Calu3 (cell line): ENCODE measurements around the gene TMEM138. TPM values are rescaled to one million over a fixed set of nuclear protein-coding genes. Genes with fewer than 3 reads are reported as not detected.
"Not testable (repeated sequence)": the region's sequence is repeated elsewhere in the genome, so short reads cannot be mapped to it uniquely, and the experiment has no call there.

Experiments
- BruUV-seq: library from RNA; stranded (reverse); fragments of 400-500 nt; replicated peaks from 2 replicates; lab custom pipeline; 2021; lab: Mats Ljungman, UMichigan
- CTCF ChIA-PET: fragments of 300-600 bp; sonication (Branson Sonifier 250); formaldehyde crosslinking; loops from one replicate; lab custom pipeline; 2022; ENCODE audit warnings: antibody characterized with exemption; lab: Charles Lee
- DNase-seq: peaks from one replicate; pipeline ENCODE4 v3.0.0; 2022
- H3K27ac Mint-ChIP-seq: one replicate; pipeline ENCODE4 v1.8.0; 2022; ENCODE audit warnings: mixed read lengths; ENCODE audit not compliant: unreplicated experiment
- H3K27me3 Mint-ChIP-seq: one replicate; pipeline ENCODE4 v1.8.0; 2022; ENCODE audit warnings: mixed read lengths; ENCODE audit not compliant: unreplicated experiment
- H3K36me3 Mint-ChIP-seq: one replicate; pipeline ENCODE4 v1.8.0; 2022; ENCODE audit warnings: mild to moderate bottlenecking, moderate library complexity, mixed read lengths; ENCODE audit not compliant: insufficient read depth, unreplicated experiment
- H3K4me1 Mint-ChIP-seq: one replicate; pipeline ENCODE4 v1.8.0; 2022; ENCODE audit warnings: mild to moderate bottlenecking, low read depth, mixed read lengths; ENCODE audit not compliant: unreplicated experiment
- H3K4me3 Mint-ChIP-seq: one replicate; pipeline ENCODE4 v1.8.0; 2022; ENCODE audit warnings: mild to moderate bottlenecking, low read depth, moderate library complexity, mixed read lengths; ENCODE audit not compliant: unreplicated experiment
- H3K9me3 Mint-ChIP-seq: one replicate; pipeline ENCODE4 v1.8.0; 2022; ENCODE audit warnings: low read depth, mixed read lengths; ENCODE audit not compliant: unreplicated experiment
- CTCF ChIP-seq: fragments of 200-600 bp; IDR thresholded peaks from one replicate; pipeline ENCODE4 v1.8.0; 2022; ENCODE audit warnings: antibody characterized with exemption; ENCODE audit not compliant: unreplicated experiment
- intact Hi-C: fragments of 100-400 bp; cut with micrococcal nuclease; formaldehyde crosslinking; loops from one replicate; pipeline ENCODE4 v1.10.0; 2022; ENCODE audit not compliant: unreplicated experiment
- total RNA-seq: library from RNA; stranded (reverse); gene quantifications from 2 replicates; pipeline ENCODE4 v1.2.3, GENCODE V29; 2022

TMEM138 gene
- total RNA-seq, 1 experiment from 2014 or later = 51.6 TPM

GRCh38 chr11:61375761-61376108, 13.6 kb downstream of the TMEM138 start:
- Mint-ChIP-seq H3K36me3 (no peaks in the 10 kb centered on the region), H3K27me3 (no peaks in the 10 kb centered on the region), H3K9me3 (no peaks in the 10 kb centered on the region), H3K4me1 (no peaks in the 10 kb centered on the region), H3K27ac (no peak overlapping the region), H3K4me3 (no peak overlapping the region)
- no peak for DNase-seq
- intact Hi-C loops = no loop called here
- BruUV-seq = no TSS peak
- no peak for TF ChIP-seq CTCF
- CTCF ChIA-PET = no interaction called here

GRCh38 chr11:61377461-61378160, 15.4 kb downstream of the TMEM138 start:
- DNase-seq = no peak
- Mint-ChIP-seq H3K4me3 (no peak overlapping the region), H3K27me3 (no peaks in the 10 kb centered on the region), H3K9me3 (no peaks in the 10 kb centered on the region), H3K36me3 (no peaks in the 10 kb centered on the region), H3K4me1 (no peaks in the 10 kb centered on the region), H3K27ac (no peak overlapping the region)
- no TSS peak for BruUV-seq
- CTCF ChIA-PET = no interaction called here
- intact Hi-C loops = no loop called here
- TF ChIP-seq CTCF = no peak

GRCh38 chr11:61378713-61379313, 16.6 kb downstream of the TMEM138 start:
- CTCF ChIA-PET = no interaction called here
- no peak for TF ChIP-seq CTCF
- BruUV-seq = no TSS peak
- Mint-ChIP-seq H3K4me3 (no peak overlapping the region), H3K4me1 (no peaks in the 10 kb centered on the region), H3K36me3 (no peaks in the 10 kb centered on the region), H3K27ac (no peak overlapping the region), H3K9me3 (no peaks in the 10 kb centered on the region), H3K27me3 (no peaks in the 10 kb centered on the region)
- intact Hi-C loops = no loop called here
- no peak for DNase-seq

GRCh38 chr11:61380884-61381283, 18.7 kb downstream of the TMEM138 start:
- H3K27ac Mint-ChIP-seq = no peak overlapping the region
- BruUV-seq = no TSS peak
- intact Hi-C loops = loop anchor here (10.0 kb wide), 1 partner anchor 126 kb away; no protein-coding TSS in a partner anchor
- H3K9me3 Mint-ChIP-seq = no peaks in the 10 kb centered on the region
- H3K36me3 Mint-ChIP-seq = no peaks in the 10 kb centered on the region
- TF ChIP-seq CTCF = no peak
- H3K4me3 Mint-ChIP-seq = no peak overlapping the region
- CTCF ChIA-PET = no interaction called here
- H3K4me1 Mint-ChIP-seq = no peaks in the 10 kb centered on the region
- no peak for DNase-seq
- no peaks in the 10 kb centered on the region for H3K27me3 Mint-ChIP-seq

GRCh38 chr11:61383859-61384258, 21.7 kb downstream of the TMEM138 start:
- CTCF ChIA-PET = interaction anchor here (0.6 to 5.6 kb wide), 3 partner anchors 10 to 48 kb away, joined by 5 to 64 read pairs (median 14); partner anchors contain the start of genes CYB561A3 and TMEM138
- DNase-seq, BruUV-seq, H3K27ac Mint-ChIP-seq, H3K4me1 Mint-ChIP-seq, H3K27me3 Mint-ChIP-seq, H3K36me3 Mint-ChIP-seq, H3K9me3 Mint-ChIP-seq, H3K4me3 Mint-ChIP-seq: not testable (repeated sequence)
- intact Hi-C loops = loop anchor here (10.0 kb wide), 1 partner anchor 129 kb away; no protein-coding TSS in a partner anchor
